K562 (cell line): ENCODE data around the gene KLHDC7A. TPM values are rescaled to one million over a fixed set of nuclear protein-coding genes. Genes with fewer than 3 reads are reported as not detected.

Source experiments
- CCNT2 ChIP-seq: IDR thresholded peaks from 2 replicates; pipeline ENCODE4 v1.6.1; 2011; ENCODE audit warnings: borderline replicate concordance, low read depth, mild to moderate bottlenecking, moderate library complexity, mixed read lengths, low read length; ENCODE audit not compliant: insufficient read length; ENCODE audit errors: extremely low read depth
- CEBPZ ChIP-seq: fragments of 150-350 bp; IDR thresholded peaks from 2 replicates; pipeline ENCODE4 v1.6.1; 2014; ENCODE audit warnings: low read depth, mild to moderate bottlenecking, low read length, borderline replicate concordance
- E2F5 ChIP-seq: sonication (generic); formaldehyde crosslinking; IDR thresholded peaks from 2 replicates; pipeline ENCODE4 v1.8.0; 2022; ENCODE audit warnings: mild to moderate bottlenecking, missing genetic modification reagents
- HDAC1 ChIP-seq, 2 experiments: fragments of 450-650 bp; IDR thresholded peaks; 2 replicates each; pipeline ENCODE4 v1.6.1; 2016 to 2017; ENCODE audit warnings: inconsistent platforms in 1 of 2, mild to moderate bottlenecking in 1 of 2, moderate library complexity in 1 of 2
- SRSF9 ChIP-seq: fragments of 200-400 bp; formaldehyde crosslinking; IDR thresholded peaks from 2 replicates; pipeline ENCODE4 v1.6.1; 2017; ENCODE audit warnings: low read depth, low read length, borderline replicate concordance
- polyA plus RNA-seq, 8 experiments: library from polyadenylated mRNA; depleted of rRNA in 4 of 8; stranded (reverse) in 5 of 8; unstranded in 3 of 8; fragments of >200 nt; fragmentation: Nextera tagmentation in 2 of 8; fragmentation: Illumina TruSeq in 1 of 8; extraction: Ambion mirVana in 2 of 8; extraction: Trizol in 1 of 8; gene quantifications; 2 replicates each; pipeline versions ENCODE4 v1.2.1 to v1.2.3, GENCODE V29; 2011 to 2014; ENCODE audit warnings: inconsistent platforms in 1 of 8, missing spikeins in 1 of 8
- total RNA-seq, 7 experiments: library from RNA; depleted of rRNA in 6 of 7; stranded (reverse); fragments of >200 nt in 6 of 7; fragmentation: Illumina TruSeq in 2 of 7; extraction: Trizol in 2 of 7; gene quantifications; 2 replicates each; pipeline versions ENCODE4 v1.2.1 to v1.2.3, GENCODE V29; 2011 to 2021; ENCODE audit warnings: low replicate concordance in 1 of 7

Gene KLHDC7A
- total and polyA plus RNA-seq, 9 of the 15 experiments (the other 6 are each of a cell fraction or from before 2014, with no cell fraction given), result 0.01 to 0.02 (median 0.01) TPM; not detected in 6

GRCh38 chr1:18443587-18444520, 36.9 kb upstream of the KLHDC7A start (continued):
- TF ChIP-seq CCNT2 (no peak), CEBPZ (no peak), HDAC1 (IDR thresholded peaks at IDR 0.05) (no peak), E2F5 (CRISPR knock-in tag) (no peak), SRSF9 (no peak)
